Ureter (tissue), 1 donor: ENCODE measurements around the gene XPO1. TPM values are rescaled to one million over a fixed set of nuclear protein-coding genes. Genes with fewer than 3 reads are reported as not detected.
A peak's percentile ranks its signal among the peaks of the same experiment; 100 is the strongest.
"Not testable (repeated sequence)": the region's sequence is repeated elsewhere in the genome, so short reads cannot be mapped to it uniquely, and the experiment has no call there.

ENCODE experiments used
- DNase-seq: peaks from one replicate; pipeline ENCODE4 v3.0.0-alpha.2; 2020; ENCODE audit warnings: low spot score
- total RNA-seq: library from RNA; stranded (reverse); gene quantifications from one replicate; pipeline ENCODE4 v1.2.4, GENCODE V29; 2023
- donor health status: DM: yes; HTN: yes; CAD: no.

The XPO1 gene
- total RNA-seq, 1 donor from 2014 or later, result 201 TPM

DNA sequence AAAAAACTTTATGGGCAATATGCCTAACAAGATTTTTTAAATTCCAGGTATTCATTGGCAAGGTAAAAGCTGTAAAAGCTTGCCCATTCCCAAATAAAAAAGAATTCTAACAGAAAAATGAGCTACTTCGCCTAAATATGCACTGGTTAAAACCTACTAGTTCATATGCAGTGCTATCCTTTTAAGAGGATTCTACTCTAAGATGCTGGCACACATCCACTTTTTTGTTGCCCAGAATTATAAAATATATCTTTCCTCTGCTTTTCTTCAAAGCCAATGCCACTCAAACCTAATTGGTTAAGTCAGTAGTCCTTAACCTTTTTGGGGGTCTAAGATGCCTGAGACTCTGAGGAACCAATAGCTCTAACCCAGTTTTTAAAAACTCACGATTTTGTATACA is 3.2 kb downstream of the XPO1 start:
- DNase-seq, result no peak

GRCh38 chr2:61530749-61531148 is 7.4 kb downstream of the XPO1 start:
- no peak for DNase-seq

DNA sequence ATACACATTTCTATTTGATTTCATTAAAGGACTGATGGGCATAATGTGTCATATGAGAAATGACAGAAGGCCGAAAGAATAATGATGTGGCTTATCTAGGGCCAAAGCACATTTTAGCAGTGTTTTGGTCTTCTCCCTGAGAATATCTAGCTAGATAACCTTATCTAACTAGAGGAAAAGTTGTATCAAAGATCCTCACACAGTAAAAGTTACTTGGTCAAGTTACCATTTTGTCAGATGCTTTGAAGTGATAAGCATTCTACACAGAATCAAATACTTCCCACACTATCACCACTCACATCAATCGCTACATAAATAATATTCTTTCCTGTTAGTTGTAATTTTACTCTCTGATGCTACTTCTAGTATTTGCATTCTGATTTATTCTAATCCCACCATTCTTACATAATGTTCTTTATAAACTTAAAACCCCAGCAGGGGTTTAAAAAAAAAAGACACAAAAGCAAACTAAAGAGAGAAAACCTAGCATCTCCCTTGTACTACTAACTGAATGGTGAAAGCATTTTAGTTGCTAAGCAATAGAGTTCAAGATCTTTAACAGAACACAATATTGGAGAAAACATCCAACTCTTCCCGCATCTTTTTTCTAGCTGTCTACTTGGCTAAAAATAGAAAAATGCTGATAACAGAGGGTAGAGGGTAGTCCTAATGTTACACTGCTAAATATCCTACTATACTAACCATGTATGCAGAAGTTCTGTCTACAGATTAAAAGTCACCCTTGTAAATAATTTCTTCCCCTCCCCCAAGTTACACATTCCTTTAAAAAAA is 8.0 kb downstream of the XPO1 start:
- no peak for DNase-seq

DNA sequence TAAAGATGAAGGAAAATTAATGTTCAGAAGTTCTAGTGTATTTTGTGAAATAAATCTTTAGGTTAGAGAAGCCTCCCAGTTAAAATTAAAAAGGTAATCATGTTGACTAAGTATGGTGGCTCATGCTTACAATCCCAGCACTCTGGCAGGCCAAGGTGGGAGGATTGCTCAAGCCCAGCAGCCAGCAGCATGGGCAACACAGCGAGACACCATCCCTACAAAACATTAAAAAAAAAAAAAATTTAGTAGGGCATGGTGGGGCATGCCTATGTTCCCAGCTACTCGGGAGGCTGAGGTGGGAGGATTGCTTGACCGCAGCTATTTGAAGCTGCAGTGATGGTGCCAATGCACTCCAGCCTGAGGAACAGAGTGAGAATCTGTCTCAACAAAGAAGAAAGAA is 17.9 kb downstream of the XPO1 start:
- DNase-seq, result no peak

DNA sequence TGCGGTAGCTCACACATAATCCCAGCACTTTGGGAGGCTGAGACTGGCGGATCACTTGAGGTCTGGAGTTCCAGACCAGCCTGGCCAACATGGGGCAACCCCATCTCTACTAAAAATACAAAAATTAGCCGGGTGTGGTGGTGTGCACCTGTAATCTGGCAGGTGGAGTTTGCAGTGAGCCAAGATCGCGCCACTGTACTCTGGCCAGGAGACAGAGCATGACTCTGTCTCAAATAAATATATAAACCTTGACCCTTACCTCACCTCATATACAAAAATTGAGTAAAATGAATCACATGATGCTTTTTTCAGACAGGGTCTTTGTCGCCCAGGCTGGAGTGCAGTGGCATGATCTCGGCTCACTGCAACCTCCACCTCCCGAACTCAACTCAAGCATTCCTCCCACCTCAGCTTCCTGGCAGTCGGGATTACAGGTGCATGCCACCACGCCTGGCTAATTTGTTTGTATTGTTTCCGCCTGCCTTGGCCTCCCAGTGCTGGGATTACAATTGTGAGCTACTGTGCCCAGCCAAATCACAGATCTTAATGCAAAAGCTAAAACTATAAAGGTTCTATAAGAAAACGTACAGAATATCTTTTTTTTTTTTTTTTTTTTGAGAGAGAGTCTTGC is 25.3 kb downstream of the XPO1 start:
- no peak for DNase-seq

GRCh38 chr2:61510674-61511671 is 27.2 kb downstream of the XPO1 start:
- no peak for DNase-seq

GRCh38 chr2:61504949-61505348 is 33.2 kb downstream of the XPO1 start:
- no peak for DNase-seq

DNA sequence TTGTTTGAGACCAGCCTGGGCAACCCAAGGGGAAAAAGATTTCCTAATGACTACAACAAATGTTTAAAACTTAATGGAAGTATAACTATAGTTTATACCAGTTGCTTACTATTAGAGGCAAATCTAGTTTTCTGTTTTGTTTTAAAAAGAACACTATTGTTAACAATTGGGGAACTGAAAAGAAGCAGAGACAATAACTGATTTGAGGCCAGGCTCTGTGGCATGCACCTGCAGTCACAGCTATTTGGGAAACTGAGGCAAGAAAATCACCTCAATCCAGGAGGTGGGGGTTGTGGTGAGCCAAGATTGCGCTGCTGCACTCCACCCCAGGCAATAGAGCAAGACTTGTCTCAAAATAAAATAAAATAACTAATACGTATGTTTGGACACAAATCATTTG is 39.1 kb downstream of the XPO1 start:
- no peak for DNase-seq

- no peak for DNase-seq
These were observed 44.6 kb downstream of the XPO1 start for GRCh38 chr2:61493523-61493942.

DNA sequence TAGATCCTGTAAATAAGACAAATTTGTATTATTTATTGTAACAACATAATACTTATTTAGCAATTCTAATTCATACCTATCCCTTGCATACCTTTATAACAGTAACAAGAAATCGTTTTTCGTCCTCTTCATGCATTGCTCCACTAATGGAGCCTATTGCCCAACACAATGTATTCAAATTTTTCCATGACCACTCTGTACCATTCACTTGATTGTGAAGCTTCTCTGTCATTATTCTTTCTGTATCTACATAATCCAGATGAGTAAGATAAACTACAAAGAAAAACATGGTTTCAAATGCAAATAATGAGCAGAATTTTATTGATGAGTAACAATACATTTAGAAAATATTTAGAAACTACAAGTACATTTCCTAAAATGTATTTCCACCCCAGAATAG is 45.7 kb downstream of the XPO1 start:
- DNase-seq, result no peak

- DNase-seq, result no peak
These were observed 52.9 kb downstream of the XPO1 start for GRCh38 chr2:61485281-61485680.

DNA sequence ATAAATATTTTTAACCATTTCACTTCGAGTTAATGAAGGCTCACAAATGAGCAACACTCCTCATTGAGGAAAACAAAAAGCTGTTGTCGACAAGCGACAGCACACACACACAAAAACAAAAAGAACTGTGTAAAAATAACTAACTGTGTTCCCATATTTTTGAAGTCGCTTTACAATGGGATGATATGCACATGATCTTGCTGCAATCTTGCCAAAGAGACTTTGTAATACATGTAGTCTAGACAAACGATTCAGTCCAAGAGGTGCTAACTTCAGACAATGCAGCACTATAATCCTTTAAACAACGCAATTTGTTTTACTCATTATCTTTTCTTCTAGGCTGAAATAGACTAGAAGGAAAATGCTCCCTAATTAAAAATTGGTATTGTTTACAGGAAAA is 60.1 kb downstream of the XPO1 start:
- DNase-seq, result no peak

DNA sequence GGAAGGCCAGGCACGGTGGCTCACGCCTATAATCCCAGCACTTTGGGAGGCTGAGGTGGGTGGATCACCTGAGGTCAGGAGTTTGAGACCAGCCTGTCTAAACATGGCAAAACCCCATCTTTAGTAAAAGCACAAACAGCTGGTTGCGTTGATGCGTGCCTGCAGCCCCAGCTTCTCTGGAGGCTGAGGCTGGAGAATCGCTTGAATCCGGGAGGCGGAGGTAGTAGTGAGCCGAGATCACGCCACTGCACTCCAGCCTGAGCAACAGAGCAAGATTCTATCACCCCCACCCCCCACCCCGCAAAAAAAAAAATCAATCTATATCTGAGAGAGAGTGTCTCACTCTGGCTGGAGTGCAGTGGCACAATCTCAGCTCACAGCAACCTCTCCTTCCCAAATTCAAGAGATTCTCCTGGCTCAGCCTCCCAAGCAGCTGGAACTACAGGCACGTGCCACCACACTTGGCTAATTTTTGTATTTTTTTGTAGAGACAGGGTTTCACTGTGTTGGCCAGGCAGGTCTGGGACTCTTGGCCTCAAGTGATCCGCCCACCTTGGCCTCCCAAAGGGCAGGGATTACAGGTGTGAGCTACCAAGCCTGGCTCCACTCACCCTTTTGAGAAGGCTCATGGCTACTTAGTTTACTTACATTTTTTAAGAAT is 61.1 kb downstream of the XPO1 start:
- DNase-seq, result not testable (repeated sequence)

DNA sequence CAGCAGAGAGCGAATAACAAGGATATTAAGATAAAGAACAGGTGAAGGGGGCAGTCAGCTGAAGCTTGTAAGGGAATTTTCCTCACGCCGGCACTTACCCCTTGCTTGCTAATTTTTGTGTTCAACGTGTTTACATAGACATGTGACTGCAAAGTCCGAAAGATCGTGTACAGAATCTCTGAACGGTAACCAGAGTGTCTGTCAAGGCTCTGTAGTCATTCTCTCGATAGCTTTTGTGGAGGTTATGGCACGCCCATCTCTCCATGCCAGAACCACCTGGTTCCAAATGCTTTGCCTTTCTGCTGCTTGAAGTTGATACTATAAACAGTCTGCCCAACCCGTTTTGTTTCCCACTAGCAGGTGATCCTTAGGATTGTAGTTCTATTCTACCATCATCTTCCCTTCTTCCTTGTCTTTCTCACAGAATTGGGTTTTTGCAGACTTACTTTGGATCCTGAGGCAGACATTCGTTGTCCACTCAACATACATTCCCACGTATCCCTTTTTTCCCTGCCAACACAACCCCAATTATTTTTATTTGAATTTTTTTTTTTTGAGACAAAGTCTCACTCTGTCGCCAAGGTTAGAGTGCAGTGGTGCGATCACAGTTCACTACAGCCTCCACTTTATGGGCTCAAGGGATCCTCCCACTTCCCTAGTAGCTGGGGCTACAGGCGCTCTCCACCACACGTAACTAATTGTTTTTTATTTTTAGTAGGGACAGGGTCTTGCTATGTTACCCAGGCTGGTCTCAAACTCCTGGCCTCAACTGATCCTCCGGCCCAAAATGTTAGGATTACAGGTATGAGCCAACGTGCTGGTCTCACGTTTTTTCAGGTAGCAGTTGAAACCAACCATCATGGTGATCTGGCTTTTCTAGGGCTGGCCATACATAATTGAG is 66.0 kb downstream of the XPO1 start:
- DNase-seq, result no peak

DNA sequence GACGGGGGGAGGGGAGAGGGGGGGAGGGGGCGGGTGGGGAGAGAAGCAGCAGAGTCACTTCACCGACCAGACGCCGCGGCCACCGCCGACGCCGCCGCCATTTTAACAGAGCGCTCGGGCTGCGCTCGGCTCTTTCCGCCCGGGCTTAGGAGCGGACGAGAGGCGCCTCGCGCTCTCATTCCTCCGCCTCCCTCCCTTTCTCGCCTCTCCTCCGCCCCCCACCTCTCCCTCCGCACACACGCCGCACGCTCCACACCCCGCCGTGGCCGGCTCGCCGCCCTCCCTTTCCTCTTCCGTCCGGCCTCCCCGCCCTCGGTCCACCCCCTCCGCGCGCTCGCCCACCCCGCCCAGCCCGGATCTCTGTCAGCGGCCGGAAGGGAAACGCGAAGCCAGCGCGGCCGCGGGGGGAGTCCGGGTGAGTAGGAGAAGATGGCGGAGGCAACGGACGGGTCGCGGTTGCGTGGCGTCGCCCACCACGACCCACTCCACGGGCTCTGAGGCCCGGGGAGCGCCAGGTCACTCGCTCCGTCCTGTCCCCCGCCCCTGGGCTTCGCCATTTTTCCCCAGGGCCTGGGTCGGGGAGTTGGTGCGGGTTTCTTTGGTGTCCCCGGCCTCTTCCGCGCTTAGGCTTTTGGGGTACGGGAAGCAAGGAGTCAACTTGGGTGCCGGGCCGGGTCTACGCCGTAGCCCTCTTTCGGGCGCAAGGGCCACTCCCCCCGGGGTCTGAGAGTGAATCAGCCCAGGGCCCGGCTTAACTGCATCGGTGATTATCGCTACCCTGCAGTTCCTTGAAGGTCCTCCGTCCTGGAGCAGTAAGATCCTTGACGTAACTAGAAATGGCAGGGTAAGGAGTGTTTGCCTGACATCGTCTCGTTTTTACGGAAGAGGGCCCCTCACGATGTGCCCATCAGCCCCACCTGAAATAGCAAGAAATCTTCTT is 66.9 kb downstream of the XPO1 start, which contains the start of gene USP34:
Gene USP34 (minus strand): TSS at position 123 of the 940 bp plus-strand sequence. CDS start 395 bp downstream, outside the sequence.
- peak; percentile 96 for DNase-seq

DNA sequence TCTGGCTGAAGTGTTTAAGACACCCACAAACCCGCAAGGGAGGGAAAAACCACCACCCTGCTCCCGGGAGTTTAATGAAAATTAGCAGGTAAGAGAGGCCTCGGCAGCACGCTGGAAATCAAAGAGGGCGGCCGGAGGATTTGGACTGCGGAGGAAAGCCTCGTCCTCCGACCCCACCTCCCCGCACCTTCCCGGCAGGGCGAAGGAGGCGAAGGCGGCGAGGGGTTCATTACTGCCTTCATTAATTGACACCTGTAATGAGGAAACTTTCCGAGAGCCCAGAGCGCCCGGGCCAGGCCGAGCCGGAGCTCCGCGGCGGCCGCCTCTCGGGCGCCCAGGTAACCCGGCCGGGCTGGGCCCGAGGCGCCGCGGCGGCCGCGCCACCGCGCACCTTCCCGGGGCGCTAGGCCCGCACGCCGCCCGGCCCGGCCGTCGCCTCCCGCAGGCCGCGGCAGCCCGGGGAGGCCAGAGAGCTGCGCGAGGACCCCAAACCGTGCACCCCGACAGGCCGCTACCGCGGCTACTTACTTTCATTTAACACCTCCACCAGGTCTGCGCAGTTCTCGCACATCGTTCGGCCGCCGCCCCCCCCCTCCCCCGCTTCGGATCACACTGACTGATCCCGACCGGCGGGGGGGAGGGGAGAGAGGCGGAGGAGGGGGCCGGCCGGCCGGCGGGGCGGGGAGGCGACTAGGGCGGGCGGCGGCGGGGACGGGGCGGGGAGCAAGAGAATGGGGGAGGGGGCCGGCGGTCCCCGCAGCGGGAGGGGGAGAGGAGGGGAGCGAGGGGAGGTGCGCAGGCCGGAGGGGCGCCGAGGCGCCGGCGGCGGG is 67.8 kb downstream of the XPO1 start:
- DNase-seq, result peak; percentile 89

GRCh38 chr2:61469424-61470121 is 68.6 kb downstream of the XPO1 start:
- no peak for DNase-seq

- not testable (repeated sequence) for DNase-seq
These were observed 69.9 kb downstream of the XPO1 start for GRCh38 chr2:61468231-61468630.
